ENCODE data around the gene LBHD2. TPM values are rescaled to one million over a fixed set of nuclear protein-coding genes. Genes with fewer than 3 reads are reported as not detected.
A peak's percentile ranks its signal among the peaks of the same experiment; 100 is the strongest.

The LBHD2 gene
- total RNA-seq, 2 experiments from 2014 or later = not detected

- Mint-ChIP-seq H3K4me1 (peaks cover 2% of the 10 kb centered on the region), H3K27me3 (peaks cover 40% of the 10 kb centered on the region)
- no peak for ATAC-seq (ENCODE audit: low read depth)
These were observed 17.4 kb downstream of the LBHD2 start for GRCh38 chr14:103101257-103101962.

GRCh38 chr14:103101963-103102688, 18.1 kb downstream of the LBHD2 start:
- Mint-ChIP-seq H3K27me3 (peaks cover 37% of the 10 kb centered on the region), H3K4me1 (peaks cover 2% of the 10 kb centered on the region), H3K36me3 (no peaks in the 10 kb centered on the region), H3K4me3 (no peak overlapping the region), H3K27ac (no peak overlapping the region), H3K9me3 (no peaks in the 10 kb centered on the region)
- POLR2A ChIA-PET = no interaction called here
- no peak for ATAC-seq (ENCODE audit: low read depth)
- no peak for DNase-seq

More at GRCh38 chr14:103101257-103101962, 17.4 kb downstream of the LBHD2 start:
- Mint-ChIP-seq H3K9me3 (no peaks in the 10 kb centered on the region), H3K27ac (no peak overlapping the region), H3K4me3 (no peak overlapping the region), H3K36me3 (no peaks in the 10 kb centered on the region)
- DNase-seq = no peak
- POLR2A ChIA-PET = no interaction called here

DNA sequence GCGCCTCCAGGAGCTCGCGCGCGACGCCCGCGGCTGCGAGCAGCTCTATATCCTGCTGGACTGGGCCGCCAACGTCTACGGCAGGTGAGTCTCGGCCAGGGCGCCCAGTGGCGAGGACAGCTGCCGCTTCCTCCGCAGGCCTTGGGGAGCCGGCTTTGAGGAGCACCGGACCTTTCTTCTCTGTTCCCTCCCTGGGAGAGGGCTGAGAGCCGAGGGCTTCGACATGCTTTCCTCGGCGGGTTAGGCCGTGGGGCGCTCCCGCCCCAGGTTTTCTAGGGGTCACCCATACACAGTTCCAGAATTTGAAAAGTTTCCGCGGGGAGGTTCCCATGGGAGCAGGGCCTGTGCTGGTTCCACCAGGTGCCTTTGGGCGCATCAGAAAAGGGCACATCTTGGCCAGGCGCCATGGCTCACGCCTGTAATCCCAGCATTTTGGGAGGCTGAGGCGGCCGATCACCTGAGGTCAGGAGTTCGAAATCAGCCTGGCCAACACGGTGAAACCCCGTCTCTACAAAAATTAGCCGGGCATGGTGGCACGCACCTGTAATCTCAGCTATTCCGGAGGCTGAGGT, 18.8 kb downstream of the LBHD2 start:
- DNase-seq = no peak
- no peaks in the 10 kb centered on the region for H3K9me3 Mint-ChIP-seq
- no peaks in the 10 kb centered on the region for H3K36me3 Mint-ChIP-seq
- POLR2A ChIA-PET = no interaction called here
- peaks cover 37% of the 10 kb centered on the region for H3K27me3 Mint-ChIP-seq
- no peak for ATAC-seq (ENCODE audit: low read depth)
- no peak overlapping the region for H3K4me3 Mint-ChIP-seq
- H3K4me1 Mint-ChIP-seq = peaks cover 2% of the 10 kb centered on the region
- no peak overlapping the region for H3K27ac Mint-ChIP-seq

DNA sequence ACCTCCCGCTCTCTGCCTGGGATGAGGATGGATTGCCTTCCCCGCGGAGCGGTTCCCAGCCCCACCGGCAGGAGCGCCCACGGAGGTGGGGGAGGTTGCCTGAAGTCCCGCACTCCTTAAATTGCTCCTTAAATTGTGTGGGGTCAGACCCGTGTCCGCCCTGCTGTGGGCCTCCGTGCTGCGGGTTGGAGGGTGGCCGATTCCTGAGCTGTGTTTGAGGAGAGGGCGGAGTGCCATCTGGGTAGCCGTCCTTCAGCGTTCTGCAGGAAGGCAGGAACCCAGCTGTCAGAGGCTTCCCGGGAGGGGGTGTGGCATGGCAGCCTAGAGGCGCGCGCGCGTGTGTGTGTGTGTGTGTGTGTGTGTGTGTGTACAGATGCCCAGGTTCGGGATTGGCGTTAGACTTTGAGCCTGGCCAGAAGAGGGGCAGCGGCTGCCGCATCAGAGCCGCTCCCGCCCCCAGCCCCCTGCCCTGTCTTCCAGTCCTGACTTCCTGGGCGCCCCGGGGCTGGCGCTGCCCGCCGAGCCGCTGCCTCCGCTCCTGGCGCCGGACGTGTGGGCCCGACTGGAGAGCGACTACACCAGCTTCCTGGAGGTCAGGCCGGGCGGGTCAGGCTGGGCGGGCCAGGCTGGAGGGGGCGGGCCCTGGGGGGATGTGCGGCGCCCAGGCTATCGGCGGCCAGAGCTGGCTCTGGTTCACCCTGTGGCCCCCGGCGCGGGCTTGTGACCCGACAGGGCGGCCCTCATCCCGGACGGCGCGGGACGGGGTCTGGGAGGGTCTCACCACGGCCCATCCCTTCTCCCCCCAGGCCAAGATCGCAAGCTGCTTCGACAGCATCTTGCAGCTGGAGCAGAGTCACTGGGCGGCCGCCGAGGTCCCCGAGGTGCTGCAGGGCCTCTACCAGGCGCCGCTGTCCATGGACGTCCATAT, 19.7 kb downstream of the LBHD2 start:
- Mint-ChIP-seq H3K36me3 (no peaks in the 10 kb centered on the region), H3K4me1 (peaks cover 2% of the 10 kb centered on the region), H3K4me3 (no peak overlapping the region), H3K27me3 (peaks cover 37% of the 10 kb centered on the region), H3K27ac (no peak overlapping the region), H3K9me3 (no peaks in the 10 kb centered on the region)
- DNase-seq (no peak), ATAC-seq (ENCODE audit: low read depth) (no peak)
- POLR2A ChIA-PET = no interaction called here

GRCh38 chr14:103104389-103104653, 20.3 kb downstream of the LBHD2 start:
- POLR2A ChIA-PET = interaction anchor here (0.5 kb wide), 1 partner anchor 191 kb away, joined by 3 read pairs; no protein-coding TSS in a partner anchor
- Mint-ChIP-seq H3K4me3 (no peak overlapping the region), H3K36me3 (no peaks in the 10 kb centered on the region), H3K27ac (no peak overlapping the region), H3K9me3 (no peaks in the 10 kb centered on the region), H3K4me1 (peaks cover 2% of the 10 kb centered on the region), H3K27me3 (peaks cover 37% of the 10 kb centered on the region)
- DNase-seq (no peak), ATAC-seq (ENCODE audit: low read depth) (no peak)

GRCh38 chr14:103104654-103105452, 20.8 kb downstream of the LBHD2 start:
- no peak overlapping the region for H3K27ac Mint-ChIP-seq

GRCh38 chr14:103105580-103106150, 21.7 kb downstream of the LBHD2 start:
- POLR2A ChIA-PET = no interaction called here
- H3K36me3 Mint-ChIP-seq = no peaks in the 10 kb centered on the region
- ATAC-seq (ENCODE audit: low read depth) = no peak
- H3K4me3 Mint-ChIP-seq = no peak overlapping the region
- no peak overlapping the region for H3K27ac Mint-ChIP-seq
- peaks cover 2% of the 10 kb centered on the region for H3K4me1 Mint-ChIP-seq
- H3K9me3 Mint-ChIP-seq = no peaks in the 10 kb centered on the region
- DNase-seq = no peak
- peaks cover 37% of the 10 kb centered on the region for H3K27me3 Mint-ChIP-seq

More at GRCh38 chr14:103104654-103105452, 20.8 kb downstream of the LBHD2 start:
- POLR2A ChIA-PET = interaction anchor here (0.5 kb wide), 1 partner anchor 191 kb away, joined by 3 read pairs; no protein-coding TSS in a partner anchor
- H3K36me3 Mint-ChIP-seq = no peaks in the 10 kb centered on the region
- peaks cover 37% of the 10 kb centered on the region for H3K27me3 Mint-ChIP-seq
- H3K4me3 Mint-ChIP-seq = no peak overlapping the region
- ATAC-seq (ENCODE audit: low read depth) (peak; percentile 84), DNase-seq (peak; percentile 85)
- H3K4me1 Mint-ChIP-seq = peaks cover 2% of the 10 kb centered on the region
- H3K9me3 Mint-ChIP-seq = no peaks in the 10 kb centered on the region

- no peak overlapping the region for H3K4me3 Mint-ChIP-seq
- DNase-seq = no peak
- POLR2A ChIA-PET = no interaction called here
- ATAC-seq (ENCODE audit: low read depth) = no peak
- H3K36me3 Mint-ChIP-seq = no peaks in the 10 kb centered on the region
- H3K27ac Mint-ChIP-seq = no peak overlapping the region
- H3K27me3 Mint-ChIP-seq = peaks cover 24% of the 10 kb centered on the region
- H3K4me1 Mint-ChIP-seq = peaks cover 4% of the 10 kb centered on the region
- H3K9me3 Mint-ChIP-seq = no peaks in the 10 kb centered on the region
These were observed 23.4 kb downstream of the LBHD2 start for GRCh38 chr14:103107455-103107854.

DNA sequence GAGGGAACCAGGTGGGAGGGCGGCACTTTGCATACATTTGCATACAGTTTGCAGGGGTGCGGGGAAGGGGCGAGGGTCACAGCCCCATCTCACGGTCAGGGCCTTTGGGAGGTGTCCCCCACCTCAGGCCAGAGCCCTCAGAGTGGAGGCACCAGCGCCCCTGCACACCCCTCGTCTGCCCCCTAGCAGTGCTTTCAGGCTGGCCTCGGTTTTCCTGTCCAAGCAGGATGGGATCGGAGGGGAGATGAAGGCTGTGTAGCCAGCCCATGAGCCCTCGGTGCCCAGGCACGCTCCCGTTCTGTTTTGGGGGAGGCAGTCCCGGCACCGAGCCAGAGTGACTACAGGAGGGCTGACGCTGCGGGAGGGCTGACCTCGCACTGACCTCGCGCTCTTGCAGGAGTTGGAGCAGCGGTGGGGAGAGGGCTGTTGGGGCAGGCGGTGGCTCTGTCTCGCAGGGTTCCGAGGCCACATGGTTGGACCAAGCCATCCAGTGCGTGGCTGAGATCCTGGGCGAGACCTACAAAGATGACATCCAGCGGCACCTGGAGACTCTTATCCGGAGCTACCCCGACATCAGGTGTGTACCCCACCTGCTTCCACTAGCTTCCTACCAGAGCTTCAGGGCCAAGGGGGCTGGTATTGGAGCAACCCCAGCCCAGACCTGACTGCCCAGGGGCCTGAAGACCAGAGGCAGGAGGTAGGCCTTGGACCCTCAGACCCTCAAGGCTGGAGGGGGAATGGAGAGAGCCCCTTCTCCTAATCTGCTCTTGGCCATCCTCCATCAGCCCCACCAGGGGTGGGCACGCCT, 24.1 kb downstream of the LBHD2 start:
- DNase-seq (no peak), ATAC-seq (ENCODE audit: low read depth) (no peak)
- H3K4me1 Mint-ChIP-seq = peaks cover 4% of the 10 kb centered on the region
- H3K9me3 Mint-ChIP-seq = no peaks in the 10 kb centered on the region
- no peaks in the 10 kb centered on the region for H3K36me3 Mint-ChIP-seq
- peaks cover 19% of the 10 kb centered on the region for H3K27me3 Mint-ChIP-seq
- no peak overlapping the region for H3K27ac Mint-ChIP-seq
- H3K4me3 Mint-ChIP-seq = no peak overlapping the region
- POLR2A ChIA-PET = no interaction called here

DNA sequence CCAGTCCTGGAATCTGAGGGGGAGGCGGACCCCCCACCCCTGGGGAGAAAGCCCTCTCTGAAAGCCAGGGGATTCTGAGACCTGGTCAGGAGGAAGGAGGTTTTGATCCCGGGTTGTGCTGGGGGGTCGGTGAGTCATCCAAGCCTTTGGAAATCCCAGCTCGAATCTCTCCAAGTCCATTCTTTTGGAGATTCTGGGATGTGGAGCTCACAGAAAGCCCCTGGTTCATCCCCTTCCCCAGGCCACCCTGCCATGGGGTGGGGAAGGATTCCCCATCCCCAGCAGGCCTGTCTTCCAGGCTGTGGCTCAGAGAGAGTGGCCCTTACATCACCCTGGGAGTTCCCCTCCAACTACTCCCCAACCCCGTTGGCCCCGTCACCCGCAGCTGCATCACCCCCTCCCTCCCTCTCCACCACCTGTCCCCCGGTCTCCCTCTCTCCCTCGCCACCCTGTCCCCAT, 24.8 kb downstream of the LBHD2 start:
- H3K27ac Mint-ChIP-seq = no peak overlapping the region
- peaks cover 13% of the 10 kb centered on the region for H3K27me3 Mint-ChIP-seq

GRCh38 chr14:103109535-103110441, 25.8 kb downstream of the LBHD2 start:
- H3K4me1 Mint-ChIP-seq = peaks cover 5% of the 10 kb centered on the region
- no peak for ATAC-seq (ENCODE audit: low read depth)
- H3K27ac Mint-ChIP-seq = no peak overlapping the region
- no peak for DNase-seq
- H3K9me3 Mint-ChIP-seq = no peaks in the 10 kb centered on the region
- H3K36me3 Mint-ChIP-seq = no peaks in the 10 kb centered on the region
- H3K4me3 Mint-ChIP-seq = no peak overlapping the region
- H3K27me3 Mint-ChIP-seq = peaks cover 10% of the 10 kb centered on the region
- POLR2A ChIA-PET = no interaction called here

More for the DNA sequence above, 24.8 kb downstream of the LBHD2 start:
- Mint-ChIP-seq H3K9me3 (no peaks in the 10 kb centered on the region), H3K36me3 (no peaks in the 10 kb centered on the region), H3K4me1 (peaks cover 4% of the 10 kb centered on the region), H3K4me3 (no peak overlapping the region)
- DNase-seq = no peak
- ATAC-seq (ENCODE audit: low read depth) = no peak
- POLR2A ChIA-PET = no interaction called here
